GM23248 (cell line): ENCODE results near the gene ITIH5. TPM values are rescaled to one million over a fixed set of nuclear protein-coding genes. Genes with fewer than 3 reads are reported as not detected.

Experiments used
- DNase-seq: peaks from one replicate; pipeline ENCODE4 v3.0.0-alpha.2; 2015
- H2AFZ ChIP-seq: fragments of 200-600 bp; sonication (generic); 2 replicates; pipeline ENCODE4 v1.6.1; 2016; ENCODE audit warnings: antibody characterized with exemption
- H3F3A ChIP-seq: fragments of 200-600 bp; sonication (generic); 2 replicates; pipeline ENCODE4 v1.6.1; 2016; ENCODE audit warnings: mild to moderate bottlenecking, antibody characterized with exemption, mixed run types; ENCODE audit not compliant: insufficient read depth
- H3K27ac ChIP-seq: fragments of 200-600 bp; sonication (generic); 2 replicates; pipeline ENCODE4 v1.5.1; 2016; ENCODE audit warnings: mild to moderate bottlenecking
- H3K27me3 ChIP-seq: fragments of 200-600 bp; sonication (generic); replicated peaks from 2 replicates; pipeline ENCODE4 v1.6.1; 2016; ENCODE audit warnings: mild to moderate bottlenecking; ENCODE audit not compliant: insufficient read depth
- H3K36me3 ChIP-seq: fragments of 200-600 bp; sonication (generic); 2 replicates; pipeline ENCODE4 v1.6.1; 2016; ENCODE audit warnings: low read depth, mild to moderate bottlenecking
- H3K4me1 ChIP-seq: fragments of 200-600 bp; sonication (generic); 2 replicates; pipeline ENCODE4 v1.6.1; 2016; ENCODE audit warnings: mild to moderate bottlenecking; ENCODE audit not compliant: insufficient read depth
- H3K4me2 ChIP-seq: fragments of 200-600 bp; sonication (generic); one replicate; pipeline ENCODE4 v1.6.1; 2016; ENCODE audit warnings: mild to moderate bottlenecking; ENCODE audit not compliant: unreplicated experiment
- H3K4me3 ChIP-seq: fragments of 200-600 bp; sonication (generic); 2 replicates; pipeline ENCODE4 v1.5.1; 2016; ENCODE audit warnings: mild to moderate bottlenecking
- H3K79me2 ChIP-seq: fragments of 200-600 bp; sonication (generic); 2 replicates; pipeline ENCODE4 v1.6.1; 2016; ENCODE audit warnings: mild to moderate bottlenecking; ENCODE audit not compliant: insufficient read depth
- H3K9ac ChIP-seq: fragments of 200-600 bp; sonication (generic); 2 replicates; pipeline ENCODE4 v1.6.1; 2016; ENCODE audit warnings: mild to moderate bottlenecking
- H3K9me2 ChIP-seq: fragments of 200-600 bp; sonication (generic); 2 replicates; pipeline ENCODE4 v1.6.1; 2016; ENCODE audit warnings: mixed run types, mild to moderate bottlenecking, moderate library complexity; ENCODE audit not compliant: insufficient read depth
- H3K9me3 ChIP-seq: fragments of 200-600 bp; sonication (generic); one replicate; pipeline ENCODE4 v1.6.1; 2017; ENCODE audit warnings: low read depth
- H4K20me1 ChIP-seq: fragments of 200-600 bp; sonication (generic); 2 replicates; pipeline ENCODE4 v1.6.0; 2016; ENCODE audit not compliant: insufficient read depth
- EZH2 ChIP-seq: fragments of 200-600 bp; sonication (generic); IDR thresholded peaks from 2 replicates; pipeline ENCODE4 v1.6.1; 2018; ENCODE audit warnings: antibody characterized with exemption, mild to moderate bottlenecking; ENCODE audit not compliant: insufficient read depth, poor library complexity, severe bottlenecking
- EZH2phosphoT487 ChIP-seq: fragments of 200-600 bp; sonication (generic); IDR thresholded peaks from 2 replicates; pipeline ENCODE4 v1.6.1; 2018; ENCODE audit warnings: antibody characterized with exemption, moderate library complexity, mild to moderate bottlenecking, low read depth; ENCODE audit not compliant: insufficient read depth
- WGBS, 2 experiments: methylation state at CpG; one replicate each; pipeline ENCODE4 v1.1.6; 2015 to 2017; ENCODE audit warnings: low lambda C conversion rate in 2 of 2, low coverage in 1 of 2; ENCODE audit errors: missing lambda C conversion rate in 2 of 2; 5-methylcytosine and 5-hydroxymethylcytosine counted together
- in situ Hi-C: fragments of 300-500 bp; cut with MboI; formaldehyde crosslinking; loops from 2 replicates; pipeline ENCODE4 v1.15.0; 2020
- polyA plus RNA-seq: library from polyadenylated mRNA; unstranded; fragments of >200 nt; fragmentation: Nextera tagmentation; extraction: Ambion mirVana; gene quantifications from 2 replicates; pipeline ENCODE4 v1.2.1, GENCODE V29; 2016
- total RNA-seq: library from RNA; depleted of rRNA; stranded (reverse); fragments of >200 nt; shearing (Covaris generic); gene quantifications from 2 replicates; pipeline ENCODE4 v1.2.3, GENCODE V29; 2014

ITIH5 gene
- total and polyA plus RNA-seq, 2 experiments from 2014 or later: not detected

- Histone ChIP-seq H3K27me3 (peaks cover 35% of the 10 kb centered on the region), H3K27ac (no peak overlapping the region), H3K9me3 (no peaks in the 10 kb centered on the region), H4K20me1 (no peaks in the 10 kb centered on the region), H3F3A (no peaks in the 10 kb centered on the region), H3K4me3 (no peak overlapping the region), H3K4me1 (no peaks in the 10 kb centered on the region), H3K36me3 (no peaks in the 10 kb centered on the region), H2AFZ (no peak overlapping the region), H3K9me2 (no peaks in the 10 kb centered on the region), H3K9ac (no peak overlapping the region), H3K4me2 (no peak overlapping the region), H3K79me2 (no peaks in the 10 kb centered on the region)
- WGBS, 2 experiments: 40 to 56% methylated on average over 1 of the region's 1 CpG
- no peak for DNase-seq
- in situ Hi-C loops: no loop called here
- no peak for TF ChIP-seq EZH2
- no peak for TF ChIP-seq EZH2phosphoT487
Observed at GRCh38 chr10:7527468-7527867, 139.3 kb downstream of the ITIH5 start.

GRCh38 chr10:7526017-7526400, 140.8 kb downstream of the ITIH5 start:
- H3K4me3 ChIP-seq: peak overlapping the region; percentile 53

GRCh38 chr10:7525314-7526016, 141.3 kb downstream of the ITIH5 start:
- Histone ChIP-seq H3K9me2 (no peaks in the 10 kb centered on the region), H3K36me3 (no peaks in the 10 kb centered on the region), H3K4me1 (no peaks in the 10 kb centered on the region), H3K9me3 (no peaks in the 10 kb centered on the region), H4K20me1 (no peaks in the 10 kb centered on the region), H3F3A (no peaks in the 10 kb centered on the region), H2AFZ (peak overlapping the region; percentile 65), H3K9ac (no peak overlapping the region), H3K4me2 (peak overlapping the region; percentile 37), H3K27ac (no peak overlapping the region), H3K79me2 (no peaks in the 10 kb centered on the region), H3K27me3 (peaks cover 25% of the 10 kb centered on the region; the same call in 1 of the 2 replicates), H3K4me3 (peak overlapping the region; percentile 53)
- in situ Hi-C loops: no loop called here
- 9% methylated on average over 16 of the region's 16 CpGs for WGBS, 2 experiments
- TF ChIP-seq EZH2phosphoT487 (no peak), EZH2 (no peak)
- DNase-seq: peak; percentile 82

More at GRCh38 chr10:7526017-7526400, 140.8 kb downstream of the ITIH5 start:
- H3K9me3 ChIP-seq: no peaks in the 10 kb centered on the region
- no peaks in the 10 kb centered on the region for H3K9me2 ChIP-seq
- H3K27me3 ChIP-seq: peaks cover 30% of the 10 kb centered on the region; the same call in 1 of the 2 replicates
- no peaks in the 10 kb centered on the region for H3F3A ChIP-seq
- peak overlapping the region; percentile 65 for H2AFZ ChIP-seq
- no peaks in the 10 kb centered on the region for H3K36me3 ChIP-seq
- H3K4me1 ChIP-seq: no peaks in the 10 kb centered on the region
- TF ChIP-seq EZH2: no peak
- TF ChIP-seq EZH2phosphoT487: no peak
- H3K27ac ChIP-seq: no peak overlapping the region
- no peaks in the 10 kb centered on the region for H4K20me1 ChIP-seq
- WGBS, 2 experiments: 19 to 21% methylated on average over 19 of the region's 19 CpGs
- H3K79me2 ChIP-seq: no peaks in the 10 kb centered on the region
- in situ Hi-C loops: no loop called here
- DNase-seq: peak; percentile 6
- H3K4me2 ChIP-seq: peak overlapping the region; percentile 37
- H3K9ac ChIP-seq: no peak overlapping the region

- Histone ChIP-seq H3K4me1 (no peaks in the 10 kb centered on the region), H3K27ac (no peak overlapping the region), H4K20me1 (no peaks in the 10 kb centered on the region), H3K4me3 (no peak overlapping the region), H3K9me3 (no peaks in the 10 kb centered on the region), H2AFZ (no peak overlapping the region), H3F3A (no peaks in the 10 kb centered on the region), H3K27me3 (peaks cover 9% of the 10 kb centered on the region; the same call in 1 of the 2 replicates), H3K9me2 (no peaks in the 10 kb centered on the region), H3K4me2 (no peak overlapping the region), H3K79me2 (no peaks in the 10 kb centered on the region), H3K36me3 (no peaks in the 10 kb centered on the region), H3K9ac (no peak overlapping the region)
- no peak for TF ChIP-seq EZH2phosphoT487
- TF ChIP-seq EZH2: no peak
- 44% methylated on average over 4 of the region's 4 CpGs for WGBS, 2 experiments
- DNase-seq: no peak
- in situ Hi-C loops: loop anchor here (5.0 to 25.0 kb wide), 2 partner anchors 164 to 1789 kb away; no protein-coding TSS in a partner anchor
Observed at GRCh38 chr10:7523656-7524055, 143.1 kb downstream of the ITIH5 start.
